A204.1 (cell line): ENCODE results near the gene GAP43.

Source experiments
- FAIRE-seq: peaks from 2 replicates; lab custom pipeline; 2012; peaks lifted over from hg19 to GRCh38; lab: Jason Lieb, UNC

Gene GAP43

GRCh38 chr3:115662356-115662755 is 39.0 kb downstream of the GAP43 start:
- FAIRE-seq = no peak

- FAIRE-seq = no peak
These were observed 40.1 kb downstream of the GAP43 start for GRCh38 chr3:115663414-115663813.

GRCh38 chr3:115666081-115666480 is 42.8 kb downstream of the GAP43 start:
- no peak for FAIRE-seq

GRCh38 chr3:115666920-115667737 is 43.8 kb downstream of the GAP43 start:
- no peak for FAIRE-seq

DNA sequence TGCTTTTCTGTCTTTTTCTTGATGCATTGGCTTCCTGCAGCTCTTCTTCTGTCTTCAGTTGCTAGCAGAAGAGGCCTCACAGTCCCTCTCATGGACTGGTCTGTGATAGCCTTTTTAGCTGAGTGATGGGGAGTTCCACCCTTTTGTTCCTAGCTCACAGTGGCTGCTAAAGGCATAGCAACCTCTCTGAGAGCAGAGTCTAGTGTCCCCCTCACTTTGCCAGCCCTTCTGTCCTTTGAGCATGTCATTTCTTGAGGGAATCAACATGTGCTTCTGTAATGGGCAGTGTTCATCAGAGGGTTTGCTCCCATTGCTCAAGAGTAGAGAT is 44.4 kb downstream of the GAP43 start:
- no peak for FAIRE-seq

DNA sequence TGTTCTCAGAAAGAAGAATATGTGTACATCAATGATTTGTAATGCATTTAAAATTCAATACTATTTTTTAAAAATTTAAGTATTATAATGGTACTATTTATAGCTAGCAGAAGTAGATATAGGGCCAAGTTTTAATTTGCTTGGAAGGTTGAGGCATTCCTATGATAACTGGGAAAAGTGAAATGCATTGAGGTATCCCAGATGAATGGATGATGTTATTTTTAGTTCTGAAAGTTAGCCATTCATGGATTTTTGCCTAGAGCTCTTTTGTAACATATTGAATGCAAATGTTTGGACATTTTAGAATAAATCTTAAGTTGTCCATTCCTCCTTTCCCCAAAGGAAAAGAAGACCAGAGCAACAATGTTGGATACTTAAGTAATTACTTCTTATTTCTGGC is 47.6 kb downstream of the GAP43 start:
- no peak for FAIRE-seq

DNA sequence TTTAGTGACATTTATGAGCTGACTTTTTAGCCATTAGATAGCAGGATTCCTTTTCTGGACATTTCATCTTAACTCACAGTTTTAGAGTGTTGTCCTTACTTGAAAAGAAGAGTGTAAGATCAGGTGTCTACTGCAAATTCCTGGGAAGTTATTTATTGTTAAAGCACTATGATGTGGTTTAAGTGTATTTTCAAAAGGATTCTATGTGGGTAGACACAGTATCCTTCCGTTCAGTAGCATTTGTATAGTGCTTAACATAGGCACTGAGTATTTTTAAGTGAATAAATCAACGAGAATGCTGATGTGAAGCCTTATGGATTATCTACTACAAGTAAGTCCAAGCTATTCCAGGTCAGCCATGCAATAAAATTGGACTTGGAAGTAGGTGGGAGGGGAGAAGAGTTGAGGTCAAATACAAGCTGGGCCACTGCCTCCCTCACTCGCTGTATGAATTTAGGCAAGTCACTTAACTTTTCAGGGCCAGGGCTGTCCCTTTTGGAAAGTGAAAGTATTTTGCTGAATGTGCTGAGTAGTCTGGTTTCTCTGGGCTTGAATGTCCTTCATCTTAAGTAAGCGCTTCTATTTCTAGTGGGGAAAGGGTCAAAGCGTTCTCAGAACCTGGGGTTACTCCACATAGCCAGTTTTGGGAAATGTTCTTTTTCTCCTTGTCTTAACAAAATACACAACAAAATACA is 48.6 kb downstream of the GAP43 start:
- FAIRE-seq = no peak

GRCh38 chr3:115673881-115674280 is 50.6 kb downstream of the GAP43 start:
- no peak for FAIRE-seq

GRCh38 chr3:115676336-115676735 is 53.0 kb downstream of the GAP43 start:
- no peak for FAIRE-seq

DNA sequence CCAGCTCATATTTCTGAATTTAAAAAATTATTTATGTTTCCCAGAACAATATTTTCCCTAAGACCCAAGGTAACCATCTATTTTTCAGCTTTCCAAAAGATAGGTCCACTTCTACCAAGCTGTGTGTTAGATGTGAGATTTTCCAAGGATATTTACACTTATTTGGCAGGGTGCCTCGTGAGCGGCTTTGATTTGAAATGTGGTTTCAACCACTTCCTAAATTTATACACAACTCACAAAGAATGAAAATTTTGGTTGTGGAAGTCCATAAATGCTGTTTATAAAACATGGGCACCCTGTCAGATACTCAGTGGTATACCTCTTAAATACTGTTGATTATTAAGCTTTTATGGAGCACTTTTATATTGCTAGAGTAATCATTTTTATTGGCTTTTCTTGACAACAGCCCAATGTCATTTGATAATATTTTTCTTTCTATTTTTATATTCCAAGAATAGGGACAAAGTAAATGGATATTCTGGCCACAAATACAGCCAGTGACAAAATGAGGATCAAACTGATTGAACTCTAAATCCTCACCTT is 57.6 kb downstream of the GAP43 start:
- FAIRE-seq = no peak

DNA sequence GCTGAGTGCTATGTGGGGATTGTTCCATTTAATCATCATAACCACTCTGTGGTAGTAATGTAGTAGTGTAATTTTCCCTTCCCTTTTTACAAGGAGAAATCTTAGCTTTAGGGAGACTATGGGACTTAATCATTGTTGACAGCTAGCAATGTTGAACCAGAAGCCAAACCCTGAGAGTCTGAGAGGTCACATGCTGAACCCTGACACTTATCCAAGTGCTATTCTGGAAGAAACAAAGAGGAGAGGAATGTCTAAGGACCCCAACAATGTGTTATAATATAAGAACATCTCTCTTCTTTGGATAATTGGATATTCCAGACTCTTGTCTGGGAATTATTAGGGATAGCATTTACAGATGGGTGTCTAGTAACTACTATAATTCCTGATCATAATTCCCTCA is 58.4 kb downstream of the GAP43 start:
- FAIRE-seq = no peak

DNA sequence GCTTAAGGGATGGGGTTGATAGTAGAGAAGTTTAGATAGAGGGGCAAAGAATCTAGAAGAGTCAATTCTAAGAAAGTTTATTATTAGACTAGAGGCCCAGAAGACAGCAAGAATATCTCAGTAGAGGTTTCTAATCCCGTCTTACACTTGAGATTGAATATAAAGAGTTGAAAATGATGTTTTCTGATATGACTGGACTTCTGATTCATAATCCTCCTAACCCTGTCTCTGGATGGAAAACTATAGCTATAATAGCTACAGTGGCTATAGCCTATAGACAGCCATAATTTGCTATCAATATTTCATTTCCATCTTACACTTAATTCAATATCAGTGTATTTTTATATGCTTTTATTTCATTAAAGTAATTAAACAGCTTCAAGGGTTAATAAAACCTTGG is 60.0 kb downstream of the GAP43 start:
- no peak for FAIRE-seq

DNA sequence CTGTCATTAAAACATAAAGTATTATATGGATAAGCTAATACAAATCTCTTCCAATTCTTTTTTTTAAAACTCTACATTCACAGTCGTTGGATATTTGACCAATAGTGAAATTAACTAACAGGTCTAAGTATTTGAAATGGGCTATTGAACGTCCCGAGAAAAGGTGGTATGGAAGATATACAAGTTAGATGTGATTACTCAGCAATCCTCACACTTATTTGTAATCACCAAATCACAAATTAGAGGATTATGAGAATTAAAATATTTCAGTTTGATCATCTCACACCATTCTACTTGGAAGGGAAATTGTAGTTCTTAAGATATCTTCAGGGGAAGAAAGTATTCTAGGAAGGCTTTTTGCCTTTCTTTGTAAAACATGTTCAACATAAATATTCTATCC is 60.5 kb downstream of the GAP43 start:
- FAIRE-seq = no peak

GRCh38 chr3:115685097-115685496 is 61.8 kb downstream of the GAP43 start:
- no peak for FAIRE-seq

- FAIRE-seq = no peak
These were observed 64.4 kb downstream of the GAP43 start for GRCh38 chr3:115687721-115688120.

DNA sequence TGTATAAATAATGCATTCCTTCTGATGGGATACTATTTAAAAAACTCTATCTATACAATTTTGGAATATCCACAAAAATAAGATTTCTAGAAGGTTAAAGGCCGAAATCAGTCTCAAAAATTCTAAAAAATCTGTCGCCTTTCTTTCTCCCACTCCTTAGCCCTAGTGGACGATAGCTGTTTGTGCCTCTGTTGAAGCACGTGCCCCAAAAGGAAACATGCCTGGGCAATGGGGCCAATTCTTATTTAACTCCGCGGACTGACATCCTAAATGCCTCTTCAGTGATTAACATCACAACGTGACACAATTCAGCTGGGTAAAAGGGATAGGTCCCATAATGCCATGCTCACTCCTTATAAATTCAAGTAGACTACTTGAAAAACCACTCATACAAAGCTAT is 65.1 kb downstream of the GAP43 start:
- no peak for FAIRE-seq

DNA sequence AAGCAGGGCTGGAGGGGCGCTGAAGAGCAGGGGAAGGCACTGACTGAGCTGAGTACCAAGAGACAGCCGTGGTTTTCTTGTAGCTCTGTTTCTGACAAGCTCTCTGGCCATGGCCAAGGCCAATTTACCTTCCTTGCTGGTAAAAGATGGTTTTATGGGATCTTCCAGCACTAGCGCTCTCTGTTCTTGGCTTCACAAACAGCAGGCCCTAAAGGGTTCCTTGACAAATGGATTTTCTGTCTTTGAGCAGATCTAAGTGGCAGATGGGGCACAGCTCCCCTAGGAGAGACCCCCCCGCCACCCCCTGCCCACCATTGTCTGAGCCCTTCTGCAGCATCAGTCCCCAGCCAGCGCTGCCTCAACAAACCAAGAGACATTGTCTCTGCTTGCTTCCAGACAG is 66.6 kb downstream of the GAP43 start:
- FAIRE-seq = no peak

DNA sequence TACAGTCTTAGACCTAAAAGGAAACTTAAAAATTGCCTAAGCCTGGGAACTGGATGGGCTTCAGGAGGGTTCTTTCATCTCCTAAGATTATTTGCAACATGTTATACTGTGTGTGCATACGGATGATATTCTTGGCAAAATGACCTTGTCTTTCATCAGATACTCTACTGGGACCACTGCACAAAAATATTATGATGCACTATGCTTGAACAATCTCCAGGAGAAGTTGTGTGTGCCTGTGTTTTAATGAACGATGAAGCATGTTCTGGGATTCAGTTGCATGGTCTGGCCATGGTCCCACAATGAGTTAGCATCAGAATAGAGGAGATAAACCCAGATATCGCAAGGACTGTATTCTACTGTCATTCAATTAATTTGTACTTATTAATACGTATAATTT is 68.7 kb downstream of the GAP43 start:
- FAIRE-seq = no peak

GRCh38 chr3:115692887-115693524 is 69.7 kb downstream of the GAP43 start:
- FAIRE-seq = peak; percentile 25

GRCh38 chr3:115693868-115694267 is 70.6 kb downstream of the GAP43 start:
- no peak for FAIRE-seq

DNA sequence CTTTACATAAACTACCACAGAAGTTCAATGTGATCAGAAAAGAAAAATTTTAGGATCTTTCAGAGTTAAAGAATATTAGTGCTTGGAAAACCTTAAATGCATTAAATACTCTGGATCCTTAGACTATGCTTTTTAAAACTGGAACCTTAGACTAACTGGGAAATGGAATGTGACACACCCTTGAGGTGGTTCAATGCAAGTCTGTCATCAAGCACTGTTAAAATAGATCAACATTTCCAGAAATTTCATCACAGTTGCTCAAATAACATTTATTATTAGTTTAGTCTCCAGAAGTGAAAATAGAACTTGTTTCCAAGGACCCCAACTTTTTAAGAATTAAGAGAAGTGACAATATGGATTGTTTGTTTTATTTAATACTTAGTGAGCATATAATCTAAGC is 71.8 kb downstream of the GAP43 start:
- FAIRE-seq = no peak

- FAIRE-seq = no peak
These were observed 74.1 kb downstream of the GAP43 start for GRCh38 chr3:115697263-115698053.
